Measurements from ENCODE around the gene KLK6. TPM values are rescaled to one million over a fixed set of nuclear protein-coding genes. Genes with fewer than 3 reads are reported as not detected.

The KLK6 gene
- total RNA-seq = not detected in 2 replicates

DNA sequence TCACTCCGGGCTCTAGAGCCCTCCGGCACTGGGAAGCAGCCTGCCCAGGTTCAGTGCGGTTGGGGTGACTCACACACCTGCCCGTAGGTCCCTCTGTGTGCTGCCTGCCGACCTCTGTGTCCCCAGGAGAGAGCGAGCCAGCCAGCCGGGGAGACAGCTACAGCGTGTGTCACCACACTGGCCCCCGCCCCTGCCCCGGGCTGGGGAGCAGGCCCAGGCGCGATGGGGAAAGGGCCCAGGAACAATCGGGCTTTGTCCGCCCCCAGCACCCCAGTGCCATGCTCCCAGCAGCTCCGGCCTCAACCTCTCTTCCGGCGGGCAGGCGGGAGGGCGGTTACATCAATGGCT, at the start of gene KLK6:
Gene KLK6, minus strand, starts transcription at position 179 of the 348 bp plus-strand sequence. CDS start 1,487 bp downstream, outside the sequence.

DNA sequence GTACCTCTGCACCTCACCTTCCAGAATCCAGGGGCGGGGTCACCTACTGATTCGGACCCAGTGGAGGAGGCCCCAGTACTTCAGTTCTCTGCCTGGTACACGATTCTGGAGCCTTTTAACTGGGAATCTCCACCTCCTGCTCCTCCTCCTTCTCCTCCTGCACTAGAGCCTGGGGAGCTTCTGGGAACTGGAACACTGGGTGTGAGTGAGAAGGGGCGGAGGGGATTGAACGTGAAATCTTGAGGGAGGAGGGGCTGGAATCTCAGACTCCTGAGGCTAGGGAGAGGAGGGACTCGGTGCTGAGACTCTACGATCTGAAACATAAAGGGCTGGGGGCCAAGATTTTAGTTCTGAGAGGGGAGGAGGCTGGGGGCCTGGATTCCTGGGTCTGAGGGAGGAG, 32.1 kb upstream of the KLK6 start, which contains the start of gene KLK8:
Gene KLK8, minus strand, starts transcription at position 90 of the 400 bp plus-strand sequence. CDS start 437 bp downstream, outside the sequence.

DNA sequence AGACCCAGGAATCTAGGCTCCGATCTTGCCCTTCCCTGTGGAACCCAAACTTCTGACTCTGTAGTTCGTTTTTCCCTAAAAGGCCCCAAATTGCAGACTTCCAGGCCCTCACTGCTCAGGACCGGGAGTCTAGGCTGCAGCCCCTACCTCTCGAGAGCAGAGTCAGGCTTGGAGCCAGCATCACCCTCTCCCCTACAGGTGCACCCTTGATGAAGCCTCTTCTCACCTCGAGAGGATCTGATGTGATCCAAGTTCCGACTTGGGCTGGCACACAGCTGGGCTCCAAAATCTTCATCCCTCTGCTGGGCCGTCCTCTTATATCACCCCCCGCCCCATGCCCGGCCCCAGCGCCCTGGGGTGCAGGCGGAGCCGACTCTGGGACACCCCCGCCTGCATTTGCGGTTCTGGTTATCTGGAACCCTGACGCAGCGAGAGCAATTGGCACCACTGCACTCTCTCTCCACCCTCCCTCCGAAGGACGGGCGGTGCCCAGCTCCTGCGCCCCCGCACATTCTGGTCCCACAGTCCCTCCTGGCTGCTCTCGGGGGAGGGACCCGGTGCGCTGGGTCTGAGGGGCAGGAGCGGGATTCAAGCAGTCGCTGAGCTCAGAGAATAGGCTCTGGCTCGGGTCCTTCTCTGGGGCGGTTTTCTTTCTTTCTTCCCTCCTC, 14.4 kb upstream of the KLK6 start, which contains the start of gene KLK7:
Gene KLK7, minus strand, starts transcription at position 293 of the 668 bp plus-strand sequence. CDS start 1,518 bp downstream, outside the sequence.

DNA sequence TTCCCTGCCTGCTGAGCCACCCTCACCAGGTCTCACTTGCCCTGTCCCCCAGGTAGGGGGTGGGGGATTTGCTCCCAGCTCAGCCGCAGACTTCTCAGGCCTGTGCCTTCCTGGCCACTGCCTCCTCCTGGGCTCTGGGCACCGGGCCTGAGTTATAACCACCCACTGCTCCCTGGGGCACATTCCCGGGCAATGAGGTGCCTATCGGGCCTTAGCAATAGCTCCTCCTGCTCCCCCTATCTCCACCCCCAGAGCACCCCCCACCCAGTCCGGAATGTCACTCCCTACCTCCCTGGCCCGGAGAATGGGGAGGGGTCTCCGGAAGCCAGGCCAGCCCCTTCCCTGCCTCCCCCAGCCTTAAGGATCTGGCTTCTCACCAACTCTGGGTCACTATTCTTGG, 16.5 kb downstream of the KLK6 start, which contains the start of gene KLK5:
Gene KLK5, minus strand, starts transcription at position 129 of the 400 bp plus-strand sequence. CDS start 381 bp downstream, outside the sequence.

DNA sequence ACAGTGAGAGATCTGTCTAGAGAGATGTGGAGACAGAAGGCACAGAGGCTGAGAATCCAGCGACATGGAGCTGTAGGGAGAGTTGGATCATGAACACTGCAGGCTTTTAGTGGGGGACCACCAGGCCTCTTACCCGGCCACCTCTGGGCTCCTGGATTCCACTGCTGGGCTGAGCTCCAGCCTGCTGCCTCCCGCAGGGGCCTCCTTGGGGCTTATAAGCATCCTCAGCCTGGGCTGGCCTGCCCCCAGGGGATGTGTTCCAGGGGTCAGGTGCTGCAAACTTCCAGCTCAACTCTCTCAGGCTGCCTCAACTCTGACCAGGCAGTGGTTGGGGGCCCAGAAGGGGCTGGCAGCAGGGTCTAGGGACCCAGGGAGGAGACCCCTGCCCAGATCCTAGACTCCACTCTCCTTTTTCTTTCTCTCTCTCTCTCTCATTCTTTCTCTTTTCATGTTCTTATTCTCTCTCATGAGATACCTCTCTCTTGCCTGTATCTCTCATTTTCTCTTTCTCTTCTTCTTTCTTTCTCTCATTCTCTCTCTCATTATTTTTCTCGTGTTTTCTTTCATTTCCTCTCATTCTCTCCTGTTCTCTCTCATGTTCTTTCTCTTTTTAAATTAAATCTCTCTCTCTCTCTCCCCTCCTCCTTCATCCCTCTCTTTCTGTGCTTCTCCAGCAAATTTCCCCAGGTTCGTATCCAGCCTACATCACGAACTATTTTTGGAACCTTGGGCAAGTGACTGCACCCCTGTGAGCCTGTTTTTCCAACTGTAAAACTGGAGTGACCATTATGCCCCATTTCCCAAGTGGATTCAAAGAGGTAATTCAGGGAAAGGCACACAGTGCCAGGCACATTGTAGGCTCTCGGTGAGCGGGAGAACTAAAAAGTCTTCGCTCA, 57.9 kb downstream of the KLK6 start, which contains the start of gene KLK4:
Gene KLK4, minus strand, starts transcription at position 190 of the 896 bp plus-strand sequence. CDS start 657 bp downstream, outside the sequence.

Other genes starting within 250 kb of the KLK6 start
- not detected in 2 replicates for gene SHANK1, start 249.8 kb downstream of the KLK6 start, total RNA-seq
- gene CLEC11A, start 246.2 kb downstream of the KLK6 start, total RNA-seq = 0.34 and 1.6 TPM in 2 replicates
- not detected in 2 replicates for gene GPR32, start 199.1 kb downstream of the KLK6 start, total RNA-seq
- not detected in 2 replicates for gene ACP4, start 179.2 kb downstream of the KLK6 start, total RNA-seq
- not detected in 2 replicates for gene KLK1, start 145.8 kb downstream of the KLK6 start, total RNA-seq
- gene KLK15, start 136.0 kb downstream of the KLK6 start, total RNA-seq = not detected in 2 replicates
- not detected in 2 replicates for gene KLK3, start 114.7 kb downstream of the KLK6 start, total RNA-seq
- not detected in 2 replicates for gene KLK2, start 96.2 kb downstream of the KLK6 start, total RNA-seq
- not detected in 2 replicates for gene KLK4, start 58.2 kb downstream of the KLK6 start, total RNA-seq
- gene KLK5, start 16.6 kb downstream of the KLK6 start, total RNA-seq = not detected in 2 replicates
- gene KLK7, start 14.3 kb upstream of the KLK6 start, total RNA-seq = not detected in 2 replicates
- gene KLK8, start 32.0 kb upstream of the KLK6 start, total RNA-seq = not detected in 2 replicates
- gene KLK10, start 50.1 kb upstream of the KLK6 start, total RNA-seq = not detected in 2 replicates
- gene KLK11, start 57.0 kb upstream of the KLK6 start, total RNA-seq = not detected in 2 replicates
- gene KLK12, start 65.4 kb upstream of the KLK6 start, total RNA-seq = not detected in 2 replicates
- not detected in 2 replicates for gene KLK13, start 95.5 kb upstream of the KLK6 start, total RNA-seq
- gene KLK14, start 113.3 kb upstream of the KLK6 start, total RNA-seq = not detected in 2 replicates
- gene CTU1, start 138.8 kb upstream of the KLK6 start, total RNA-seq = 3.7 and 5.0 TPM in 2 replicates
- 0.11 and 0.34 TPM in 2 replicates for gene SIGLEC9, start 155.3 kb upstream of the KLK6 start, total RNA-seq
- not detected in 2 replicates for gene SIGLEC7, start 172.7 kb upstream of the KLK6 start, total RNA-seq